ENCODE data around the gene RNASE11.

GRCh38 chr14:20539906-20540305 is 47.9 kb downstream of the RNASE11 start:
- TF ChIP-seq CTCF (IDR thresholded peaks at IDR 0.05; ENCODE audit: insufficient read depth, low read length): no peak
- no peak for TF ChIP-seq REST (IDR thresholded peaks at IDR 0.05; ENCODE audit: insufficient replicate concordance, low read depth)
- TF ChIP-seq POLR2AphosphoS5 (IDR thresholded peaks at IDR 0.05; ENCODE audit: low read depth): no peak
- TF ChIP-seq GABPA (IDR thresholded peaks at IDR 0.05; ENCODE audit: low read depth): no peak

Measured in HL-60 (cell line).